ENCODE data around the gene ARMS2. TPM values are rescaled to one million over a fixed set of nuclear protein-coding genes. Genes with fewer than 3 reads are reported as not detected.

Gene ARMS2
- total RNA-seq, 1 experiment from 2014 or later = not detected

- H3K27ac ChIP-seq = no peak overlapping the region
- no peaks in the 10 kb centered on the region for H3K79me2 ChIP-seq (ENCODE audit: low read depth)
- no peaks in the 10 kb centered on the region for H3K9me2 ChIP-seq (ENCODE audit: insufficient read depth)
- H3K4me2 ChIP-seq = no peak overlapping the region
- no peak for DNase-seq
- no peak overlapping the region for H3K4me3 ChIP-seq
- no peaks in the 10 kb centered on the region for H4K20me1 ChIP-seq (ENCODE audit: insufficient read depth)
- H3K9me3 ChIP-seq (ENCODE audit: insufficient read depth, low read depth) = no peaks in the 10 kb centered on the region
- intact Hi-C loops (cut with micrococcal nuclease; ENCODE audit: unreplicated experiment) = no loop called here
- no peak overlapping the region for H2AFZ ChIP-seq
- ChIA-PET CTCF (no interaction called here), POLR2A (ENCODE audit: unreplicated experiment) (no interaction called here)
- no peaks in the 10 kb centered on the region for H3K27me3 ChIP-seq (ENCODE audit: insufficient read depth, low read depth)
- H3K36me3 ChIP-seq (ENCODE audit: low read depth) = no peaks in the 10 kb centered on the region
- no peak for TF ChIP-seq EZH2 (IDR thresholded peaks at IDR 0.05; ENCODE audit: low read depth)
- TF ChIP-seq CTCF (conservative IDR thresholded peaks at IDR 0.05) = no peak
- no peaks in the 10 kb centered on the region for H3K4me1 ChIP-seq (replicated peaks; ENCODE audit: insufficient read depth)
- H3F3A ChIP-seq (ENCODE audit: insufficient read depth, low read depth) = no peaks in the 10 kb centered on the region
- BruUV-seq (replicated peaks) = no TSS peak
Measured at GRCh38 chr10:122454071-122454470, 382 bp upstream of the ARMS2 start.

GRCh38 chr10:122455376-122456079, 1.1 kb downstream of the ARMS2 start:
- Histone ChIP-seq H3K27ac (no peak overlapping the region), H2AFZ (no peak overlapping the region), H3K9me2 (ENCODE audit: insufficient read depth) (no peaks in the 10 kb centered on the region), H3K79me2 (ENCODE audit: low read depth) (no peaks in the 10 kb centered on the region), H3K9me3 (ENCODE audit: insufficient read depth, low read depth) (no peaks in the 10 kb centered on the region), H3K36me3 (ENCODE audit: low read depth) (no peaks in the 10 kb centered on the region), H3K4me3 (no peak overlapping the region), H3F3A (ENCODE audit: insufficient read depth, low read depth) (no peaks in the 10 kb centered on the region), H3K4me1 (replicated peaks; ENCODE audit: insufficient read depth) (no peaks in the 10 kb centered on the region), H3K4me2 (no peak overlapping the region), H3K27me3 (ENCODE audit: insufficient read depth, low read depth) (no peaks in the 10 kb centered on the region), H4K20me1 (ENCODE audit: insufficient read depth) (no peaks in the 10 kb centered on the region)
- BruUV-seq (replicated peaks) = no TSS peak
- no peak for DNase-seq
- intact Hi-C loops (cut with micrococcal nuclease; ENCODE audit: unreplicated experiment) = no loop called here
- POLR2A ChIA-PET (ENCODE audit: unreplicated experiment) = no interaction called here
- CTCF ChIA-PET = no interaction called here
- no peak for TF ChIP-seq EZH2 (IDR thresholded peaks at IDR 0.05; ENCODE audit: low read depth)
- no peak for TF ChIP-seq CTCF (conservative IDR thresholded peaks at IDR 0.05)

GRCh38 chr10:122457934-122458333, 3.5 kb downstream of the ARMS2 start:
- DNase-seq = no peak
- Histone ChIP-seq H3K79me2 (ENCODE audit: low read depth) (no peaks in the 10 kb centered on the region), H3F3A (ENCODE audit: insufficient read depth, low read depth) (no peaks in the 10 kb centered on the region), H3K27ac (no peak overlapping the region), H2AFZ (no peak overlapping the region), H4K20me1 (ENCODE audit: insufficient read depth) (no peaks in the 10 kb centered on the region), H3K9me2 (ENCODE audit: insufficient read depth) (no peaks in the 10 kb centered on the region), H3K4me2 (no peak overlapping the region), H3K36me3 (ENCODE audit: low read depth) (no peaks in the 10 kb centered on the region), H3K4me3 (no peak overlapping the region), H3K27me3 (ENCODE audit: insufficient read depth, low read depth) (peaks cover 1% of the 10 kb centered on the region; the same call in 1 of the 2 replicates), H3K4me1 (replicated peaks; ENCODE audit: insufficient read depth) (no peaks in the 10 kb centered on the region), H3K9me3 (ENCODE audit: insufficient read depth, low read depth) (no peaks in the 10 kb centered on the region)
- POLR2A ChIA-PET (ENCODE audit: unreplicated experiment) = no interaction called here
- intact Hi-C loops (cut with micrococcal nuclease; ENCODE audit: unreplicated experiment) = no loop called here
- TF ChIP-seq EZH2 (IDR thresholded peaks at IDR 0.05; ENCODE audit: low read depth) = no peak
- no peak for TF ChIP-seq CTCF (conservative IDR thresholded peaks at IDR 0.05)
- no TSS peak for BruUV-seq (replicated peaks)
- CTCF ChIA-PET = no interaction called here
